GM18526 (cell line): Measurements from ENCODE around the gene CERS6.

ENCODE experiments used
- POLR2A ChIP-seq: IDR thresholded peaks from 3 replicates; pipeline ENCODE4 v1.6.1; 2011; ENCODE audit not compliant: insufficient read length; ENCODE audit errors: extremely low read depth

The CERS6 gene

DNA sequence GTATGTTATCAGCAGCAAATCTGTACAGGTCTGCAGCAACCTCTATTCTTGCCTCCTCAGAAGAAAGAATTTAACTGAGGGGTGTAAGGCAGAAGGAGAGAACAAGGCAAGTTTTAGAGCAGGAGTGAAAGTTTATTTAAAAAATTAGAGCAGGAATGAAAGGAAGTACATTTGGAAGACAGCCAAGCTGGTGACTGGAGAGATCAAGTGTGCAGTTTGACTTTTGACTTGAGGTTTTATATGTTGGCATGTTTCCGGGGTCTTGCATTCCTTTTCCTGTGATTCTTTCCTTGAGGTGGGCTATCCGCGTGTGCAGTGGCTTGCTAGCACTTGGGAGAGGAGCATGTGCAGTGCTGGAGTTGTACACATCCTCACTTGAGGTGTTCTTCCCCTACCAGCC lies 16.5 kb upstream of the CERS6 start:
- TF ChIP-seq POLR2A: no peak

DNA sequence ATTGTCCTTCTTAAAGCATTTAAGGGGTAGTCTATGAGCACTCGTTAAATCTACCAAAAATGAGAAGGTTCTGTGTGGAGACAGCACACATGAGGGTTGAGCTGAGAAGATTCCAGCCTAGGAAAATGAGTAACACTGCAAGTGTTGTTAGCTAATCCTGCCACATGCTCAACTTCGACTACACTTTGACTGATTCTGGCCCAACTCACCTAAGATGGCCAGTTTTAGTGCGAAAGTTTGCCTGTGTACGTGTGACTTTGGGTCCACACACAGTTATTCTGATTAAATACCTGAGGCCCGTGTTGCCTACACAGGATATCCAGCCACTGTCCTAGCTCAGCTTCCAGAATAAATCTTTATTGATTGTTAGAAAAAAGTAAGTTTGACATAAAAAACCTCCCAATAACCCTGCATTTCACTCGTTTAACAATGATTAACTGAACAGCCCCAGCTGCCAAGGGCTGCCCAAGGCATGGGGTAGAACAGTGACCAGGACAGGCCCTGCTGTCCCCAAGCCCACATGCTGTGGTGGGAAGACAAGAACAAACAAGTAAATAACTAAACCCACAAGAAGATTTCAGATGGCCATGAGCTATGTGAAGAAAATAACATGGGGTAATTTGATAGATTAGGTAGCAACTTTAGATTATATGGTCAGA lies 14.7 kb upstream of the CERS6 start:
- no peak for TF ChIP-seq POLR2A

DNA sequence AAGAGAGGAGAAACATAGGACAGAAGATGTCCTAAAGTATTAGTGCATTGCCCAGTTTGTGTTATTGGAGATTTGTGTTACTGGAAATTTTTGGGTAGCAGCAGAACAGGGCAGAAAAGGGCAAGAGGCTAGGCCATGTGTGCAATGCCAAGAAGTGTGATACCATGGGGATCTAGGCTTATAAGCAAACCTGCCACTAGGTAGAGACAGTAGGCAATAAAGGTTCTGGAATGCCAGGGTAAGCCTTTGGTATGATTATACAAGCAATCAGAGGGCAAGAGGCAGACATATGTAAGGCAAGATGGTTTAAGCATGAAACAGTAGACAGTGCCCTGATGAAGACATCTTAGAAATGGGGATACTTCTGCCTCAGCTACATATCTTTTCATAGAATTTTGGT lies 12.3 kb upstream of the CERS6 start:
- no peak for TF ChIP-seq POLR2A

DNA sequence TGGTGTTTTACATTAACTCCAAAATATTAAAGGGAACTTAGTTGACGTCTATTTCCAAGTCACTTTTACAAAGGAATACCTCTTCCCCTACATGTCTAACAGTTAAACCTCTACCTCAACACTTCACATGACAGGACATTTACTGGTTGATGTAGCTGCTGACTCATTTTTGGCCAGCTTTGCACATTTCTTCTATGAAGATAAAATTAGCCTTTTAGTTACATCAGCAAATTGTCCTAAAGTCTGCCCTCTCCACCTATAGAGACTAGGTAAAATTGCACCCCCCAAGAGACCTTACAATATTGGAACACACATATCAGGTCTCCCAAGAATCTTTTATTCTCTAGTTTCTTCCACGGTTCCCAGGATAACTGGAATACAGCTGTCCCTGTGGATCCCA lies 10.1 kb upstream of the CERS6 start:
- TF ChIP-seq POLR2A: no peak

DNA sequence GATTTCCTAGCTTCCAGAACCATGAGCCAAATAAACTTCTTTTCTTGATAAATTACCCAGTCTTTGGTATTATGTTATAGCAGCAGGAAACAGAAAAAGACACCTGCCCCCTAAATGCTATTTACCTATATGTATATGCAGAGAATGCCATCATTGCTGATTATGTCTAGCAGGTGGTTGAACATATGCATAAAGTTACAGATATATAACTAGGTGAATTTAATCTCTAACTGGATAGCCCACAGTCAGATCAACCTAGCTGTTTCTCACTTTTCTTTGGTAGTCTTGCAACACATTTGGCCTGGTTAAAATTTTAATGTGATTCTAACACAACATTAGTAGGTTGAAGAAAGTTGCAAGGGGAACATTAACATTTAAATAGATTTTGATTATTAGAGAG lies 7.1 kb upstream of the CERS6 start:
- TF ChIP-seq POLR2A: no peak

DNA sequence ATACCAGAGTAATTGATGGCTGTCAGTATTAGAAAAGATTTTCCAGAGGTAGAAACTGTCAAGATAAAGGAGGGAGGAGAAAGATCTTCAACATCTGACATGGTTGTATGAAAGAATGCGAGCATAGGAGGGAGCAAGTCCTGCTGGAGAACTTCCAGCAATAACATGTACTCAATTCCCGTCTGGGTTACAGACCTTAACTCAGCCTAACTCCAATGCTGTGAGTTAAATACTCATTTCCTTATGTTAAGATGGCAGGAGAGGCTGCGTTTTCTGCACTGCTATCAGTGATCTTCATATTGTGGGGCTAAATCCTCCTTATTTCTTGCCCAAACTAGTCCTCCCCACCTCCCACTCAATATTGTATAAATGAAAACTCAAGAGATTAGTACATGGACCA lies 6.7 kb upstream of the CERS6 start:
- no peak for TF ChIP-seq POLR2A

DNA sequence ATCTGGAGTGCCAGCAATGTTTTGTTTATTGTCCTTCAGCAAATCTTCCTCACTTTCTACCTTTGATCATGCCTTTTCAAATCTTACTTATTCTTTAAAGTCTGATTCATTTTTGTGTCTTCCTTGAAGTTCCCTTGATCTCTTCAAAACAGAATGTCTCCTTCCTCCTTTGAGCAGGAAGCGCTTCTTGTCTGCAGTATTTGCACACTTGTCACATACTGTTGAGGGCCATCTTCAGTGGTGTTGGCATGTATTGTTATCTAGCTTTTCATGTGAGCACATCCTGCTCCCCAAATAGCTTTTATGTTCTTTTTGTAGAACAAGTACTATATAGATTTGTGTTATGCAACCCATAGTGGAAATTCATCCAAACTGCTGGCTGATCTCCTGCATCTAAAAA lies 5.9 kb upstream of the CERS6 start:
- no peak for TF ChIP-seq POLR2A

DNA sequence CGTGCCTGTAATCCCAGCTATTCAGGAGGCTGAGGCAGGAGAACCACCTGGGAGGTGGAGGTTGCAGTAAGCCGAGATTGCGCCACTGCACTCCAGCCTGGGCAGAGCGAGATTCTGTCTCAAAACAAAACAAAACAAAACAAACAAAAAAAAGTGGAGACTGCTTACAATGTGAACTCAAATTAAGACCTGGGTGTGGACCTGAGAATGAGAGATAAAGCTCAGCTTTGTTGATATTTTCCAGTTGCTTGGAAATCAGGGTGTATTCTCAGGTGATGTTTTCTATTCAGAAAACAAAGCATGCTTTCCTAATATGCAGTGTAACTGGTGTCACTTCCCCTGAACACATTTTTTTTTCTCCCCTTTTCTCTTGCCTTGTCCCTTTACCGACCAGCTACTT lies 5.3 kb upstream of the CERS6 start:
- no peak for TF ChIP-seq POLR2A

DNA sequence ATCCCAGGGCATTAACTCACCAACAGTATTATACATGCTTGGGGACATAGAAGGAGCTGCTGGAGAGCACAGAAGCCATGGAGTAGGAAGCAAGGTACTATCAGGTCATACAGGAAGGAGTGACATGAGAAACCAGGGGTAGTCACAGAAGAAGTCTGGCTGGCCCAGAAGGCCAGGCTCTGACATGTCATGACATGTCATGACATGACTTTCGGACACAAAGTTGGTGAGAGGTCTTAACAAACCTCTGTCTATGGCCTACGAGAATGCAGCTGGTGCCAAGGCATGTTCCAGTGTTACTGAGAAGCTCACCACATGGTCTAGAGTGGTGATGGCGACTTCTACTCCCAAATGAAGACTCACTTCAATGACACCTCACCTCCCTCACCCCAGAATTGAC lies 3.3 kb upstream of the CERS6 start:
- no peak for TF ChIP-seq POLR2A

DNA sequence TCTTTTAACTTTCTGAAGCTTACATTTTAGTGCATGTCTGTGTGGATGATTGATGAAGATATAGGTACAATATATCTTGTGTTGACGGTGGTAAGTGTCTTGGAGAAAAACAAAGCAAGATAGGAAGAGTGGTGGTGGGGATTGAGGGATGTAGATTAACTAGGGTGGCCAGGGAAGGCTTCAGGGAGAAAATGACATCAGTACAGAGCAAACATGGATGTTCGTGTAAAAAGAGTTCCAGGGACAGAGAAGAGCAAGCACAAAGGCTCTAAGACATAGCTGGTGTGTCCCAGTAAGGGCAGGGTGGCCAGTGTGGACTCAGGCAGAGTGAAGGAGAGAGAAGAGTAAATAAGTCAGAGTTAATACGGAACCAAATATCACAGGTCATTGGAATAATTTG lies 2.7 kb upstream of the CERS6 start:
- TF ChIP-seq POLR2A: no peak

DNA sequence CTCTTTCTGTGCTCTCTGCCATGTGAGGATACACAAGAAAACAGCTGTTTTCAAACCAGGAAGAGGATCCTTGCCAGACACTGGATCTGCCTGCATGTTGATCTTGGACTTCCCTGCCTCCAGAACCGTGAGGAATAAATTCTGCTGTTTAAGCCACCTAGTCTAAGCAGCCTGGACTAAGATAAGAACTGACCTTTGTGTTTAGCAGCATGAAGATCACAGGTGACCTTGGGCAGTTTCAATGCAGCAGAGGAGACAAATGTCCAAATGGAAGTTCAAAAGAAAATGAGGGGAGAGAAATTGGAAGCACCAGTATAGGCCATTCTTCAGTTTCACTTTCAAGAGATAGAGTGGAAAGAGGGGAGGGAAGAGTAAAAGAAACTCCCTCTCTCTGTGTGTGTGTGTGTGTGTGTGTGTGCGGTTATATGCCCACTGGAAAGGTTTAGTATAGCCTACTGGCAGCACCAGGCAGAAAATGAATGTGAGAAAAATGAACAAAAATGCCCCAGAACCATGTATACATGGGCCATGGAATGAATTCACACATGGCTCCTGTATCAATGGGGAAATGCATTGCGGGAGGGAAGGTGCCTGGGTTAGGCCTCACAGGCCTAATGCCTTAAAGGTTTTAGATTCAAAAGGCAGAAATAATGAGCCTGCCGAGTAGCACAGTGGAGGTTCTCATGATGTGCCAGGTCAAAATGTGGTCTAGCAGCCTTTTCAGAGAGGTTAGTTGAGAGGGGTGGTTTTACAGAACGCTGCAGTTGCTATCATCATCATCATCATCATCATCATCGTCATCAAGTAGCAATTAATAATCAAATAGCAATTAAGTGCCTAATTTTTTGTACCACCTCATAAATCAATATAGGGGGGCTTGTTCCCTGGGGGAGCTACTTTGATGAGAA lies 1.1 kb upstream of the CERS6 start:
- no peak for TF ChIP-seq POLR2A

DNA sequence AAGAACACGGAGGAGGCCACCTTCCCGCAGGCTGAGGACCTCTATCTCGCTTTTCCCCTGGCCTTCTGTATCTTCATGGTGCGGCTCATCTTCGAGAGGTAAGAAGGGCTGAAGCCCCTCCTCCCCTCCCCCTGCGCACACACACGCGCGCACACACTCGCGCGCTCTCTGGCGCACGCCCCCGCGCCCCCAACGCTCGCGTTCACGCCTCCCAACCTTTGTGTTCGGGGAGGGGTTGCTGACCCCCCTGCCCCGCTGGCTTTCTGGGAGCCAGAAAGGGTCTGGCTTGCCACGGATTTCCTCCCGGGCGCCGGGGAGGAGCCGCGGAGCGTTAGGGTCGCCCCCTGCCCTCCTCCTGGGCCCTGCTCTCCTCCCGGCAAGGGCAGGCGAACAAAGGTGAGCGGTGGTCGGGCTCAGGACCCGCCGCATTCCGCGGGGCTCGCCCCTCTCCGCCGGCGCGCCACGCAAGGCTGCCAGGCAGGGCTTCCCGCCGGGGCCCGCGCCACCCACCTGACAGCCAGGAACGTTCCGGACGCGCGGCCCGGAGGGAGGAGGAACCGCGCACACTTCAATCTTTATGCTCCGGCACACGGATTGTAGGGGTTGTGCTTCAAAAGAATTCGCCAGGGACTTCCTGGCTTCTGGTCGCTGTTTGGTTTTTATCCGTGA lies 583 bp downstream of the CERS6 start:
- no peak for TF ChIP-seq POLR2A

DNA sequence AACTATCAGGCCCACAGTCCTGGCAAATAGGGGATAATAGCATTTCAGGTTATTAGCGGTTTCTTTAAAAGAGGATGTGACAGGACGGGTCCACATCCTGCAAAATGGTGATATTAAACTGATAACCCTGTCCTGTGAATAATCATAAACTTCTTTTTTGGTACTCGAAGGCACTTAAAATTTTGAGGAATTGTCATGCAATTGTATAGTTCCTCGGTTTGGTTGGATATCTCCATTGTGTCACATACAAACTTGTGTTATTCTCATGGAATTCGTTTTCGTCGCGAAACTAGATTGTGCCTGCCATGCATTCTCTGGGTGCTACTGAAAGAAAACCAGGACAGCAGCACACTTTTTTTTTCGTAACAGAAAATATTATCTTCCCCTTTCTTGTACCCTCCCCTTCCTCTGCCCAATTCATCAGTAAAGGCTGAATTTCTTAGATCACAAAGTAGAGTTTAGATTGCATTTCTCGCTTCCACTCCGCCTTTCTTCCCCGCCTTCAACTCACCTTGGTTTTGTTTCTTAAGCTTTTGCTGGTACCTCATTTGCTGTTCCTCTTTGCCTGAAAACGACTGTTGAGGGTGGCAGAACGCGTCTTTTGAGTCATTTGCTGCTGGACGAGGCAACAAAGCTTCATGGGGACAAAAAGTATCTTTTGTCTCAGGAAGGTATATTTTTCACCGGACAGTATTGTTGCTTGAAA lies 1.3 kb downstream of the CERS6 start:
- TF ChIP-seq POLR2A: no peak

DNA sequence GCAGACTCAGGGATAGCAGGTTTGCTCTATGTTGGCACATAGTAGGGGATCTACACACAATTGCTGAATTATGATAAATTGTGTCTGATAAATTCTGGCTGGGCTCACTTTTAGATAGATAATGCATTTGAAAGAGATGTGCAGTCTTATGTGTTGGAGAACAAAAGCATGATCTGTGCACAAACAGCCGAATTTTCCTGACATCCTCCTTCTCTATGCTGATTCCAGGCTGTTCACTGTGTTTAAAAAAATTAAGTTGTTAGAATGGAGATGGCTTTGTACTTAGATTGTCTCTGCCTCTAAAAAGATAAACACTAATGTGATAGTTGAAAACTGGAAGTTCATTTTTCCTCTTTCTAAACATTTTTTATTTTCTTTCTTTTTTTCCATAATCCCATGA lies 2.1 kb downstream of the CERS6 start:
- TF ChIP-seq POLR2A: no peak

DNA sequence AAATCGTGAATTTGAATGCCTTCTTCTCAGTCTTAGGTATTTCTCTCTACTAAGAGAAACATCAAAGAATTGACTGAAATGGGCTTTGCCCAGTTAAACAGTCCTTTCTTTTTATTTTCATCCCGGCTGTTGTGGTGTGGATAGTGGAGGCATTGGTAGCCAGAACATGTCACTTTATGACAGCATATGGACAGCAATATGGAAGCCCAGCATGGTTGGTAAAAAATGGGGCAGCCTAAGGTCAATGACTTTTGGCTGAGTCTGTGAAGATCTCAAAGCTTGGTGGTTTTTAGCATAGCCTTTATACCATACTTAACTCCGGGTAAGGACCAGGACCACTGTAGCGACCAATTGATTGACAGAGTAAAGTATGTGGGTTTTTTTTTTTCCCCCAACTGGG lies 3.2 kb downstream of the CERS6 start:
- no peak for TF ChIP-seq POLR2A

DNA sequence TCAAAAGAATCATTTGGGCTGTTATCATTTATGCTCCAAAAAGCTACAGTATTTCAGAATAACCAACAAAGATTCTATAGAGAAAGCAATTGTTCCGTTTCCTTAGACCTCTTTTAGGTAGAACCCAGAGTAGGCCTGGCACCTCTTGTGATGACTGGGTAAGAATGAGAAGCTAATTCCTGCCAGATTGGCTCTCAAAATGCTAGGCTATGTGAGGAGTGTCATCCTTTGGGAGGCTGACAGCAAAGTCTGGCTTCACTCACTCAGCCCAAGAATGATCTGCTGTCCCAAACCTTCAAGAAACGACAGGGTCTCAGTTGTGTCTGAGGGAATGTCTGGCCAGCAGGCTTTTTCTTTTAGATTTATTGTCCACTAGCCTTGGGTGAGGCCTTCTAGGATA lies 4.5 kb downstream of the CERS6 start:
- no peak for TF ChIP-seq POLR2A
